Activated CD4-positive, alpha-beta T cell treated with anti-CD3 and anti-CD28 coated beads, Interleukin-2, amount 10 ng/mL, durations not matched to agents 24 days and 14 days (primary cell): ENCODE results near the gene ZSCAN20. TPM values are rescaled to one million over a fixed set of nuclear protein-coding genes. Genes with fewer than 3 reads are reported as not detected.

Source experiments
- DNase-seq: peaks from one replicate; pipeline ENCODE4 v3.0.0; 2022
- H3K27ac Mint-ChIP-seq: one replicate; pipeline ENCODE4 v1.8.0; 2022; ENCODE audit warnings: mild to moderate bottlenecking, mixed read lengths
- H3K27me3 Mint-ChIP-seq: one replicate; pipeline ENCODE4 v1.8.0; 2022; ENCODE audit warnings: mixed read lengths
- H3K36me3 Mint-ChIP-seq: one replicate; pipeline ENCODE4 v1.8.0; 2022; ENCODE audit warnings: low read depth, mild to moderate bottlenecking, mixed read lengths
- H3K4me1 Mint-ChIP-seq: one replicate; pipeline ENCODE4 v1.8.0; 2021; ENCODE audit warnings: mixed read lengths
- H3K4me3 Mint-ChIP-seq: one replicate; pipeline ENCODE4 v1.8.0; 2022; ENCODE audit warnings: mild to moderate bottlenecking, moderate library complexity, mixed read lengths
- H3K9me3 Mint-ChIP-seq: one replicate; pipeline ENCODE4 v1.8.0; 2021; ENCODE audit warnings: mixed read lengths
- intact Hi-C: fragments of 100-400 bp; cut with micrococcal nuclease; formaldehyde crosslinking; loops from one replicate; pipeline ENCODE4 v1.15.1; 2023
- total RNA-seq: library from RNA; stranded (reverse); gene quantifications from 2 replicates; pipeline ENCODE4 v1.2.3, GENCODE V29; 2022

The ZSCAN20 gene
- total RNA-seq, 1 donor from 2014 or later: 2.8 TPM

DNA sequence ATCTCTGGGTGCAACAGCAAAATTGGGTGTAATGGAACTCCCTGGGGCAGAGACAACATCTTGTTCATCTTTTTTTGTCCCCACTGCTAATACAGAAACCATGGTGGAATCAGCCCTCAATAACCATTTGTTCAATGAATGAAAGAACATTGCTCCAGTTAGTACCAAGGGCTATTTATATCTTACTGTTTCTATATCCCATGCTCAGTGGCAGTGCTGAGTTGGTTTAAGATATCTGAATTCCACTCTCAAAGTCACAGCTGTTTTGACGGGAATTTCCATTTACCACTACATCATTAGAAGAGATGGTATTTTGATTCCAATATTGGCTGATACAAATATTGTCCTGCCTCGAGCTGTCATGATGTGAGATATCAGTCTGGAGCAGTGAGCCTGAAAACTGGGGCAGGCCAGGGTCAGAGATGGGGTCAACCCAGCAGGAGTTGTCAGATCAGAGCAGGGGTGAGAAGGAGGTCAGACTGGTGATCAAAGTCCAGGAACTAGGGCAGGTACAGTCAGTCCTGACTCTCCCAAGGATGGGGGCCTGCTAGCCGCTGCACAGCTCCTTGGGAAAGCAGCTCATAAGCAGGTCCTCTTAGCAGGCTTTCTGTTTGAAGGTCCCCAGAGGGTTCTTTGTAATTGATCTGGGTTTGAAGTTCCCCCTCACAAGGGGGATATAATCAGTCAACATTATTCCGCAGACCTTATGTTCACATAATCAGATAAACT is 35.7 kb upstream of the ZSCAN20 start:
- intact Hi-C loops: no loop called here
- no peaks in the 10 kb centered on the region for H3K36me3 Mint-ChIP-seq
- H3K9me3 Mint-ChIP-seq: no peaks in the 10 kb centered on the region
- no peak overlapping the region for H3K4me3 Mint-ChIP-seq
- peaks cover 57% of the 10 kb centered on the region for H3K27me3 Mint-ChIP-seq
- H3K27ac Mint-ChIP-seq: no peak overlapping the region
- no peak for DNase-seq
- peaks cover 3% of the 10 kb centered on the region for H3K4me1 Mint-ChIP-seq

DNA sequence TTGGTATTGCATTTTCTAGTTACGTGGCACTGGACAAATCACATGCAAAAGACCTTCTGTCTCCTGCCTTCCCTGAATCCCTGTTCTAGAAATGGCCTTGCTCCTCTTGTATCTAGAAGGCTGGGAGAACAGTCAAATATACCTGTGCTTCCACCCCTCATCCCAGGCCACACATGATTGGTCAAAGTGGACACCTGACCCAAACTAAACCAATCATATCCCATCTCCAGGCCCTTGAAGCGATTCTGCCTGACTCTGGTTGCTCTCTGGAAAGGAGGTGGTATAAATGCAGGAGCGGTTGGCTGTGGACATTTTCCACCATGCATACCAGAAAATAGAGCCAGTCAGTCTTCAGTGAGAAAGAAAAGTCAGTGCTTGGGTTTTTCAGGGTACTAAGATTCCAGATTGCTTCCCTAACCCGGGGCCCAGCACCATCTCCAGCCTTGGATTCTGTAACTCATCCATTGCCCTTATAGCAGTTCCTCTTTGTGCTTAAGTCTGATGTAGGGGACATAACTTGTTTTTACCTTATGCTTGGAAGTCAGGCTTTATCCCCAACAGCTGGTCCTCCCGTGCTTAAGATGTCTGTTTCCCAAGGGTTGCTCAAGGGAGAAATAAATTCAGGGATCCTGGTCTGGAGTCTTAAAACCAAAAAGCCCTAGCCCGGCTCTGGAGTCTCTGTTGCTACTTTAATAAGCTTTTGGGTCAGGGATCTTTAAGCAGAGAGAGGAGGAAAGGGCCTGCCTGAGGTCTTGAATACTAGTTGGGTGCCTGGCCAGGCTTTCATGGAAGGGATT is 33.9 kb upstream of the ZSCAN20 start:
- peaks cover 5% of the 10 kb centered on the region for H3K4me1 Mint-ChIP-seq
- H3K27ac Mint-ChIP-seq: no peak overlapping the region
- no peaks in the 10 kb centered on the region for H3K36me3 Mint-ChIP-seq
- H3K27me3 Mint-ChIP-seq: peaks cover 51% of the 10 kb centered on the region
- no peaks in the 10 kb centered on the region for H3K9me3 Mint-ChIP-seq
- no peak overlapping the region for H3K4me3 Mint-ChIP-seq
- intact Hi-C loops: no loop called here
- no peak for DNase-seq

DNA sequence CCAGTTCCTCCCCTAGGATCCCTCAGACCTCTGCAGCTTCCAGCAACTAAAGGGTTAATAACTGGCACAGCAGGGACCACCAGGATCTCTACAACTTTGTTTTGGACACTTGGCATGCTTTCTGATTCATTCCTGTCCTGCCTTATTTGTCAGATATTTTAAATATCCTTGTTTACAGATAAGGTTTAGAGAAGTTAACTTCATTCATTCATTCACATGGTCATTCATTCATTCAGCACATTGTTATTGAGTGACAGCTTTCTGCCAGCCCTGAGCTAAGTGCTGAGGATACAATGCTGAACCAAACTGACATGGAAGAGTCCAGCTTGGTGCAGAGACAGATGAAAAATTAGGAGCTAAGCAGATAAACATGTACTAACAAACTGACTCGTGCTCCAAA is 32.8 kb upstream of the ZSCAN20 start:
- no peak for DNase-seq
- no peaks in the 10 kb centered on the region for H3K36me3 Mint-ChIP-seq
- no peak overlapping the region for H3K27ac Mint-ChIP-seq
- peaks cover 5% of the 10 kb centered on the region for H3K4me1 Mint-ChIP-seq
- intact Hi-C loops: no loop called here
- peaks cover 47% of the 10 kb centered on the region for H3K27me3 Mint-ChIP-seq
- no peaks in the 10 kb centered on the region for H3K9me3 Mint-ChIP-seq
- H3K4me3 Mint-ChIP-seq: no peak overlapping the region

DNA sequence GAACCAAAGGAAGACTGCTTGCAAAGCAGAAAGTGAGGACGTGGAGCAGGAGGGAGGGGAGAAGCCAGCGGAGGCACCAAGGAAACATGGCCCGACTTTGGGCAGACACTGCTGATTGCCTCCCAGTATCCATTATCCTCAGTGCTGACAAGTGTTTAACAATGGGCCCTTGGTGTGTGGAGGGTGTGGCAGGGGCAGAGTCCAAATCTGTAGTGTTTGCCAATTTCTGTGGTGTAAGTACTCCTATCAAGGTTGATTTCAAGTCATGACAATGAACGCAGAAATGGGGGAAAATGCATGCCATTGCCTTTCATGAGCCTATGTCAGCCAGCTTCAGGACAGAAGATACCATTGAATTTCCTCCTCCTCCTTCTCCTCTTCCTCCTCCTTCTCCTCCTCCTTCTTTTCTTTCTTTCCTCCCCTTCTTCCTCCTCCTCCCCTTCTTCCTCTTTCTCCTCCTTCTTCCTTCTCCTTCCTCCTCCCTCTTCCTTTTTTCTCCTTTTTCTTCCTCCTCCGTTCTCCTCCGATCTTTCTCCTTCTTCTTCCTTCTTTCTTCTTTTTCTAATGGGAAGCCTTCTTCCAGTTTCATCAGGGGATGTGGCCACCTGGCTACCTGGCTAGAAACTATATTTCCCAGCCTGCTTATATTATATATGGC is 31.2 kb upstream of the ZSCAN20 start:
- DNase-seq: no peak
- H3K27ac Mint-ChIP-seq: no peak overlapping the region
- H3K4me1 Mint-ChIP-seq: peaks cover 13% of the 10 kb centered on the region
- peaks cover 41% of the 10 kb centered on the region for H3K27me3 Mint-ChIP-seq
- intact Hi-C loops: no loop called here
- H3K4me3 Mint-ChIP-seq: no peak overlapping the region
- H3K36me3 Mint-ChIP-seq: no peaks in the 10 kb centered on the region
- peaks cover 4% of the 10 kb centered on the region for H3K9me3 Mint-ChIP-seq

DNA sequence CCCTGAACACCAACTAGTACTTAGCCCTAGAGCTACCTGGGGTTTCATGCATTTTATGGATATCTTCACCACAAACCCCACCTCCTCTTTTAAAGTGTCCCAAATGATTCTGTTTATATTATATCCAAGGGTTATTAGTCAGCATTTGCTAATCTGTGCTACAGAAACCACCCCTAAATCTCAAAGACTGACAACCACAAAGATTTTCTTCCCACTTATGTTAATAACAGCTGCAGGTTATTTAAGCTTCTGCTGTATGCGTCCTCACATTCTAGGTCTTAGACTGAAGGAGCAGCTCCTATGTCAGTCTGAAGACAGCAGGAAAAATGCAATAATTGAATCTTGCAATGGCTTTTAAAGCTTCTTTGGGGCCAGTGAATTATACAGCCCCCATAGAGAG is 30.3 kb upstream of the ZSCAN20 start:
- intact Hi-C loops: no loop called here
- Mint-ChIP-seq H3K4me3 (no peak overlapping the region), H3K9me3 (peaks cover 6% of the 10 kb centered on the region), H3K27ac (no peak overlapping the region), H3K27me3 (peaks cover 35% of the 10 kb centered on the region), H3K36me3 (no peaks in the 10 kb centered on the region), H3K4me1 (peaks cover 18% of the 10 kb centered on the region)
- DNase-seq: no peak

DNA sequence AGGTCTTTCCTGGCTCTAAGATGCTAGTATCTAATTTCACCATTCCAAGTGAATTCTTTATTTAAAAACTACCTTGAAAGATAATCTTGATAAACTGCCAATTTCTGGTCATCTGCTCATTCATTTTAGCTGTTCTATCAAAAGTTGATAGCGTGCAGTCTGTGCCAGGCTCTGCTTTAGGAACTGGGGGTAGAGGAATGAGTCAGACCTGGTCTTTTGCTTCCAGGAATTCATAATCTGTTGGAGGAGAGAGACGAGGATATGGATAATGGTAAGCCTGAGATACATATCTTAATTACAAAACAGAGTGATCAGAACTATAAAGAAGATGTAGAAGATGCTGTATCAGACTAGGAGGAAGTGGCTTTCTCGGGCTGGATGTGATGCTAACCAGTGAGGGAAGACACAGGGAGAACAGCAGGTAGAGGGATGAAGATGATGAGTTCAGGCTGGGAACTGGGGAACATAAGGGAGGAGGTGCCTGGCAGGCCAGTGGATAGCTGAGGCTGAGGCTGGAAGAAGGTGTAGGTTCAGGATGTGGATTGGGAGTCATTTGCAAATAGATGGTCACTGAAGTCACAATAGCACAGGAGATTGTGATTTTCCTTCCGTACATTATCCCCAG is 29.3 kb upstream of the ZSCAN20 start:
- Mint-ChIP-seq H3K4me1 (peaks cover 25% of the 10 kb centered on the region), H3K9me3 (peaks cover 6% of the 10 kb centered on the region), H3K36me3 (no peaks in the 10 kb centered on the region), H3K27me3 (peaks cover 32% of the 10 kb centered on the region), H3K4me3 (no peak overlapping the region), H3K27ac (no peak overlapping the region)
- no peak for DNase-seq
- intact Hi-C loops: no loop called here

DNA sequence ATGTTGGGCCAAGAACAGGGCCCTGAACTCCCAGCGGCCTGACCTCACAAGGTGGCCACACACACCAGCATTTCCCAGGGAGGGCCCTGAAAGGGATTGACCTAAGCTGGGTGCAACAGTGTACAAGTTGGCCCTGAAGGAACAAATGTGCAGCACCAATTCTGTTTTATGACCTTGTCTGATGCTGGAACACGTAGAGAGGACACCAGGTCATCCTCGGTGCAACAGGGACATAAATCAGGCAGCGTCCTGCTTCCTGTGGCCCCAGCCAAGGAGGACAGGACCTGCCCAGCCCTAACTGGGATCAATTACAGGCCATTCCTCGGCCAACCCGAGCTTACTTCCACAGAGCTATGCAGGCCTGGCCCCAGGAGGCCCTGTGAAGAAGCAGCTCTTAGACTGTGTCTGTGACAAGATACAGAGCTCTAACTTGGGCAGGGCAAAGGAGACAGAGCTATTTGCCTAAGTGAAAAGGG is 28.7 kb upstream of the ZSCAN20 start:
- Mint-ChIP-seq H3K36me3 (no peaks in the 10 kb centered on the region), H3K27me3 (peaks cover 32% of the 10 kb centered on the region), H3K9me3 (peaks cover 6% of the 10 kb centered on the region), H3K4me1 (peaks cover 25% of the 10 kb centered on the region), H3K4me3 (no peak overlapping the region), H3K27ac (no peak overlapping the region)
- intact Hi-C loops: no loop called here
- DNase-seq: no peak

DNA sequence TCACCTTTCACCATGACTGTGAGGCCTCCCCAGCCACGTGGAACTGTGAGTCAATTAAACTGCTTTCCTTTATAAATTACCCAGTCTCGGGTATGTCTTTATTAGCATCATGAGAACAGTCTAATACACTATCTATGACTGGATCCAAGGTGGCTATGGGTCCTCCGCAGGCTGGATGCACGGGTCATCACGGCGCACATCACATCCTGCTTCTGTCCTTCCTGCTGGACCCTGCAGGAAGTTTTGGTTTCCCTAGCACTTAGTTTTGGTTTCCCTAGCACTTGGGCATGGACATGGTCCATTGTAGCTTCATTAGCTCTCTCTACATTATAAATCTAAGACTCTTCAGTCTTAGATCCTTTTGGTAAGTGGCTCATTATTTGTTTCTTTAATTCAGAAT is 27.3 kb upstream of the ZSCAN20 start:
- peaks cover 25% of the 10 kb centered on the region for H3K4me1 Mint-ChIP-seq
- DNase-seq: no peak
- peaks cover 32% of the 10 kb centered on the region for H3K27me3 Mint-ChIP-seq
- no peaks in the 10 kb centered on the region for H3K36me3 Mint-ChIP-seq
- no peak overlapping the region for H3K4me3 Mint-ChIP-seq
- intact Hi-C loops: no loop called here
- no peak overlapping the region for H3K27ac Mint-ChIP-seq
- H3K9me3 Mint-ChIP-seq: peaks cover 6% of the 10 kb centered on the region

DNA sequence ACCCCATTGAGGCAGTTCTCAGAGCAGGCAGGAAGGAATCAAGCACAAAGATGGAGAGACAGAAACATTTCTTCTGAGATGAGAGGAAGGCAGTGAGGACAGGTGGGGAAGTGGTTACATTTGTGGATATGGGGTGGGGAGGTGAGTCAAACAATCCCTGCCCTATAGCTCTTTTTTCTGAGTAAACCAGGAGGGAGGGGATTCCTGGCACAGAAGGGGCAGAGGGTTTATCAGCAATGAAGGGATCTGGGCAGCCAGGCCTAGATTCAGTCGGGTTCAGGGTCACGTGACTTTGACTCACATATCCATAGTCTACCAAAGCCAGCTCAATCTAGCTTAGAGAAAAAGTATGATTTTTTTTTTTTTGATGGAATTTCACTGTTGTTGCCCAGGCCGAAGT is 25.9 kb upstream of the ZSCAN20 start:
- Mint-ChIP-seq H3K27ac (peak overlapping the region; percentile 39), H3K27me3 (peaks cover 36% of the 10 kb centered on the region), H3K4me1 (peaks cover 25% of the 10 kb centered on the region), H3K36me3 (no peaks in the 10 kb centered on the region), H3K4me3 (peak overlapping the region; percentile 4), H3K9me3 (peaks cover 6% of the 10 kb centered on the region)
- peak; percentile 65 for DNase-seq
- intact Hi-C loops: no loop called here

DNA sequence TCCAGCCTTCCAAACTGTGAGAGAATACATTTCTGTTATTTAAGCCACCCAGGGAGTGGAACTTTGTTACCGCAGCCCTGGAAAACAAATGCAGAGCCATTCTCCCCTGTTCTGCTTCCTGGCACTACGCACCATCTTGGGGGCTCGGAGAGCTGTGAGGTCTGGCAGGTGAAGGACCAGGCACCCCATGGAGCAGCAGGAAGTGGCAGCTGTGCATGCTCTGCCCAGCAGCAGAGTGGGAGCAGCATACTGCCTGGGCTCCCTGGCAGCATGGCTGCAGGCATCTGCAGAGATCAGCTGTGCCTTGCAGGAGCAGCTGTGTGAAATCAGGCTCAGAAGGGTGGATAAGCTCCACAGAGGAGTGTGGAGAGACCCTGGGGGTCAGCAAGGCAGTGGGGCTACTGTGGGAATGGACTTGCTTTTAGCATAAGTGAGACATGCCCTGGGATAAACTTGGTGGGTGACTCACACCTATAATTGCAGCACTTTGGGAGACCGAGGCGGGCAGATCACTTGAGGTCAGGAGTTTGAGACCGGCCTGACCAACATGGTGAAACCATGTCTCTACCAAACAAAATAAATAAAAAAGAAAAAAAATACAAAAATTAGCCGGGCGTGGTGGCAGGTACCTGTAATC is 17.7 kb upstream of the ZSCAN20 start:
- intact Hi-C loops: loop anchor here (5.0 kb wide), 1 partner anchor 157 kb away; no protein-coding TSS in a partner anchor
- peaks cover 31% of the 10 kb centered on the region for H3K27me3 Mint-ChIP-seq
- no peaks in the 10 kb centered on the region for H3K9me3 Mint-ChIP-seq
- no peak for DNase-seq
- H3K4me3 Mint-ChIP-seq: no peak overlapping the region
- H3K27ac Mint-ChIP-seq: no peak overlapping the region
- H3K36me3 Mint-ChIP-seq: no peaks in the 10 kb centered on the region
- H3K4me1 Mint-ChIP-seq: peaks cover 3% of the 10 kb centered on the region

DNA sequence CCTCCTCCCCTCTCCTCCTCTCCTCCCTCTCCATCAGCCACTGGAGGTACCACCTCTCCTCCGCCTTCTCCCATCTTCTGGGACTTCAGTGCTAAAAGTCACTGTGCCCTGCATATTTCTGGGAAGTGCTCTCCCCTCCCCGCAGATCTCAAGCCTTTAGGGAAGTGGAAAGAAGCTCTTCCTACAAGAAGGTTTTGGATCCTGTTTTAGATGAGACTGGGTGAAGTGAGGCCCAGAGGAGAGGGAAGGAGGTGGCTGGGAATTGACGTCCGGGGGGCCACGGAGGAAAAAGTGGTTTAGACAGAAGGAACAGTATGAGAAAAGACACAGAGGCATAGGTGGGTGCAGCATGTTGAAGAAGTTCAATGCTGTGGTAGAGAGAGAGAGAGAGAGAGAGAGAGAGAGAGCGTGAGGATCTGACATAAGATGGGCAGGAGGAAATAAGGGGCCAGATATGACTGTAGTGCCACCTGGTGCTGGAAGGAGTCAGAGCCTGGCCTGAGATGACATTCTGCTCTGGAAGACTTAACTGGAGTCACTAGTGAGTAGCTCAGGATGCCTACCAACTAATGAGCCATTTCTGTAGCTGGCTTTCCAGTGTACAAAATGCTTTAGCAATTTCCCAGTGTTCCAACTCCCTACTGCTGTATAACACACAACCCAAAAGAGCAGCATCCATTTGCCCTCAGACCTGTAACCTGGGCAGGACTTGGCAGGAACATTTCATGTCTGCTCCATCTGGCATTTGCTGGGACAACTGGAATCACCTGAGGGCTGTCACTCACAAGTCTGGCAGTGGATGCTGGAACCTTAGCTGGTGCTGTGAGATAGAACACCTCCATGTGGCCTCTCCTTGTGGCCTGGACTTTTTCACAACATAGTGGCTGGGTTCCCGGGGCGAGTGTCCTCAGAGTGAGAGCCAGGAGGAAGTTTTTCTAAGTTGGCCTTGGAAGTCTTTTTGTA is 16.6 kb upstream of the ZSCAN20 start:
- H3K36me3 Mint-ChIP-seq: no peaks in the 10 kb centered on the region
- no peaks in the 10 kb centered on the region for H3K9me3 Mint-ChIP-seq
- no peak overlapping the region for H3K4me3 Mint-ChIP-seq
- intact Hi-C loops: loop anchor here (5.0 kb wide), 1 partner anchor 159 kb away; no protein-coding TSS in a partner anchor
- H3K27me3 Mint-ChIP-seq: peaks cover 23% of the 10 kb centered on the region
- DNase-seq: peak; percentile 79
- no peak overlapping the region for H3K27ac Mint-ChIP-seq
- H3K4me1 Mint-ChIP-seq: peaks cover 3% of the 10 kb centered on the region

DNA sequence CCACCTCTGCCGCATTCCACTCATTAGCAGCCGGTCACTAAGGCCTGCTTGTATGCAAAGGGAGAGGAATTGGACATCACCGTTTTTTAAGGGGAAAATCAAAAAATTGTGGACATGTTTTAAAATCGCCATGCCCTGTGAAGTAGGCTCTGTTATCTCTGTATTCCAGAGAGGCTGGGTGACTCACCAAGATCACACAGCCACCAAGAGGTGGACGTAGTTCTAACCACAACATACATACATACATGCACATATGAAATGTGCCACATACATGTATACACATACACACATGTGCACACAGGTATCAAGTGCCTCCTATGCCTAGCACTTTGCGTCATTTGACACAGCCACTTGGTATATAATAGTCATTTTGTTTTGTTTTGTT is 16.0 kb upstream of the ZSCAN20 start:
- H3K27ac Mint-ChIP-seq: no peak overlapping the region
- peaks cover 21% of the 10 kb centered on the region for H3K27me3 Mint-ChIP-seq
- peaks cover 3% of the 10 kb centered on the region for H3K4me1 Mint-ChIP-seq
- no peaks in the 10 kb centered on the region for H3K9me3 Mint-ChIP-seq
- no peak for DNase-seq
- H3K36me3 Mint-ChIP-seq: no peaks in the 10 kb centered on the region
- no peak overlapping the region for H3K4me3 Mint-ChIP-seq
- intact Hi-C loops: loop anchor here (5.0 kb wide), 1 partner anchor 159 kb away; no protein-coding TSS in a partner anchor
